RWPE2 (cell line): ENCODE data around the gene KBTBD12.
A peak's percentile ranks its signal among the peaks of the same experiment; 100 is the strongest.

Experiments
- ATAC-seq: fragments of 200-7000 bp; cut with Tn5 transposase; 3 replicates; pipeline ENCODE4 v1.9.1; 2021; ENCODE audit warnings: low read depth
- DNase-seq: peaks from one replicate; pipeline ENCODE4 v3.0.0-alpha.2; 2020; ENCODE audit warnings: low spot score
- H3K27ac ChIP-seq: fragments of 450-650 bp; 2 replicates; pipeline ENCODE4 v1.5.1; 2017; ENCODE audit warnings: mild to moderate bottlenecking; ENCODE audit not compliant: poor library complexity, severe bottlenecking
- H3K27me3 ChIP-seq: fragments of 250-450 bp; sonication (Bioruptor Pico); 2 replicates; pipeline ENCODE4 v1.5.1; 2021; ENCODE audit warnings: mild to moderate bottlenecking, moderate library complexity; ENCODE audit not compliant: insufficient read depth, poor library complexity, severe bottlenecking
- H3K36me3 ChIP-seq: fragments of 250-450 bp; sonication (Bioruptor Pico); 2 replicates; pipeline ENCODE4 v1.5.1; 2020; ENCODE audit warnings: low read depth, mild to moderate bottlenecking, moderate library complexity
- H3K4me1 ChIP-seq: fragments of 250-450 bp; sonication (Bioruptor Pico); 2 replicates; pipeline ENCODE4 v1.5.1; 2021; ENCODE audit warnings: mild to moderate bottlenecking, moderate library complexity; ENCODE audit not compliant: insufficient read depth, poor library complexity, severe bottlenecking
- H3K4me3 ChIP-seq: fragments of 250-450 bp; sonication (Bioruptor Pico); 2 replicates; pipeline ENCODE4 v1.5.1; 2021; ENCODE audit warnings: mild to moderate bottlenecking, moderate library complexity; ENCODE audit not compliant: severe bottlenecking
- H3K9me3 ChIP-seq: fragments of 250-450 bp; sonication (Bioruptor Pico); 2 replicates; pipeline ENCODE4 v1.5.1; 2021; ENCODE audit warnings: mild to moderate bottlenecking, moderate library complexity; ENCODE audit not compliant: severe bottlenecking
- CTCF ChIP-seq: fragments of 450-650 bp; IDR thresholded peaks from one replicate; pipeline ENCODE4 v1.5.1; 2017; ENCODE audit warnings: mild to moderate bottlenecking, moderate library complexity; ENCODE audit not compliant: poor library complexity, severe bottlenecking

KBTBD12 gene

DNA sequence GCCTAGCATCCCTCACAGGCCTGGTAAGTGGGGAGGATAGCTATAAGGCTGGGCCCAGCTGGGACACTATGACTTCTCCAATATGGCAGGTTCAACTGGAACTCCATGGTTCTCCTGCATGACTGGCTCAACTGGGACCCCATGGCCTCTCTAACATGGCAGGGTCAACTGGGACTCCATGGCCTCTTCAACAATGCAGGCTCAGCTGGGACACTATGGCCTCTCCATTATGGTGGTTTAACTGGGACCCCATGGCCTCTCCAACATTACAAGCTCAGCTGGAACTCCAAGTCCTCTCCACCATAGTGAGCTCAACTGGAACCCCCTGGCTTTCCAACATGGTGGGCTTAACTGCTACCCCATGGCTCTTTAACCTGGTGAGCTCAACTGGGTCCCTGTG lies 79.0 kb downstream of the KBTBD12 start:
- Histone ChIP-seq H3K4me1 (no peaks in the 10 kb centered on the region), H3K27me3 (no peaks in the 10 kb centered on the region), H3K36me3 (no peaks in the 10 kb centered on the region), H3K27ac (no peak overlapping the region), H3K9me3 (no peaks in the 10 kb centered on the region), H3K4me3 (no peak overlapping the region)
- DNase-seq (no peak), ATAC-seq (no peak)
- TF ChIP-seq CTCF, result no peak

GRCh38 chr3:127997016-127997415 lies 82.0 kb downstream of the KBTBD12 start:
- no peaks in the 10 kb centered on the region for H3K4me1 ChIP-seq
- H3K9me3 ChIP-seq, result no peaks in the 10 kb centered on the region
- no peak for TF ChIP-seq CTCF
- no peaks in the 10 kb centered on the region for H3K27me3 ChIP-seq
- DNase-seq (no peak), ATAC-seq (no peak)
- no peak overlapping the region for H3K4me3 ChIP-seq
- H3K36me3 ChIP-seq, result no peaks in the 10 kb centered on the region
- H3K27ac ChIP-seq, result no peak overlapping the region

GRCh38 chr3:127997961-127998360 lies 82.9 kb downstream of the KBTBD12 start:
- DNase-seq, result no peak
- Histone ChIP-seq H3K4me1 (no peaks in the 10 kb centered on the region), H3K4me3 (no peak overlapping the region), H3K9me3 (no peaks in the 10 kb centered on the region), H3K36me3 (no peaks in the 10 kb centered on the region), H3K27ac (no peak overlapping the region), H3K27me3 (no peaks in the 10 kb centered on the region)
- 0 out of 3 replicates have a peak, but pooled peaks have one; percentile 27 for ATAC-seq
- no peak for TF ChIP-seq CTCF

GRCh38 chr3:127998596-127998995 lies 83.6 kb downstream of the KBTBD12 start:
- no peak overlapping the region for H3K27ac ChIP-seq
- H3K9me3 ChIP-seq, result no peaks in the 10 kb centered on the region
- DNase-seq, result no peak
- no peak overlapping the region for H3K4me3 ChIP-seq
- no peak for ATAC-seq
- no peaks in the 10 kb centered on the region for H3K27me3 ChIP-seq
- no peaks in the 10 kb centered on the region for H3K4me1 ChIP-seq
- no peaks in the 10 kb centered on the region for H3K36me3 ChIP-seq
- no peak for TF ChIP-seq CTCF

- TF ChIP-seq CTCF, result no peak
- no peak for DNase-seq
- H3K27me3 ChIP-seq, result no peaks in the 10 kb centered on the region
- no peak overlapping the region for H3K27ac ChIP-seq
- H3K36me3 ChIP-seq, result no peaks in the 10 kb centered on the region
- no peaks in the 10 kb centered on the region for H3K9me3 ChIP-seq
- no peak overlapping the region for H3K4me3 ChIP-seq
- H3K4me1 ChIP-seq, result no peaks in the 10 kb centered on the region
- no peak for ATAC-seq
These were observed 84.6 kb downstream of the KBTBD12 start for GRCh38 chr3:127999509-128000106.
